Neutrophil (primary cell): ENCODE data around the gene DTD2.
"Not testable (repeated sequence)": the region's sequence is repeated elsewhere in the genome, so short reads cannot be mapped to it uniquely, and the experiment has no call there.

Experiments
- H3K27ac ChIP-seq: fragments of 200-600 bp; sonication (generic); 2 replicates; pipeline ENCODE4 v1.5.1; 2016; ENCODE audit warnings: mild to moderate bottlenecking, moderate library complexity
- H3K27me3 ChIP-seq: fragments of 200-600 bp; sonication (generic); 2 replicates; pipeline ENCODE4 v1.6.0; 2016; ENCODE audit warnings: mild to moderate bottlenecking
- H3K36me3 ChIP-seq: fragments of 200-600 bp; sonication (generic); 2 replicates; pipeline ENCODE4 v1.5.1; 2017
- H3K4me1 ChIP-seq, 2 experiments: fragments of 200-600 bp in 1 of 2; sonication (generic) in 1 of 2; 1 replicate in 1 of 2; 2 replicates in 1 of 2; pipeline versions ENCODE4 v1.5.1 to v1.6.1; 2013 to 2016; ENCODE audit warnings: low read depth in 1 of 2, low read length in 1 of 2, mild to moderate bottlenecking in 1 of 2, moderate library complexity in 1 of 2; ENCODE audit not compliant: control insufficient read depth in 1 of 2, insufficient read depth in 1 of 2
- H3K4me3 ChIP-seq, 2 experiments: fragments of 200-600 bp in 1 of 2; sonication (generic) in 1 of 2; 1 replicate in 1 of 2; 2 replicates in 1 of 2; pipeline ENCODE4 v1.5.1; 2013 to 2016; ENCODE audit warnings: low read depth in 1 of 2, low read length in 1 of 2, mild to moderate bottlenecking in 1 of 2, moderate library complexity in 1 of 2
- H3K9me3 ChIP-seq: fragments of 200-600 bp; sonication (generic); 2 replicates; pipeline ENCODE4 v1.5.1; 2016
- CTCF ChIP-seq: fragments of 200-600 bp; sonication (generic); IDR thresholded peaks from 2 replicates; pipeline ENCODE4 v1.5.1; 2016; ENCODE audit warnings: antibody characterized with exemption

DTD2 gene

GRCh38 chr14:31441273-31442111, 15.8 kb downstream of the DTD2 start:
- H3K36me3 ChIP-seq: no peaks in the 10 kb centered on the region
- no peak overlapping the region for H3K4me3 ChIP-seq
- H3K27me3 ChIP-seq: no peaks in the 10 kb centered on the region
- H3K4me1 ChIP-seq: no peaks in the 10 kb centered on the region
- TF ChIP-seq CTCF: no peak
- no peak overlapping the region for H3K27ac ChIP-seq
- H3K9me3 ChIP-seq: no peaks in the 10 kb centered on the region

DNA sequence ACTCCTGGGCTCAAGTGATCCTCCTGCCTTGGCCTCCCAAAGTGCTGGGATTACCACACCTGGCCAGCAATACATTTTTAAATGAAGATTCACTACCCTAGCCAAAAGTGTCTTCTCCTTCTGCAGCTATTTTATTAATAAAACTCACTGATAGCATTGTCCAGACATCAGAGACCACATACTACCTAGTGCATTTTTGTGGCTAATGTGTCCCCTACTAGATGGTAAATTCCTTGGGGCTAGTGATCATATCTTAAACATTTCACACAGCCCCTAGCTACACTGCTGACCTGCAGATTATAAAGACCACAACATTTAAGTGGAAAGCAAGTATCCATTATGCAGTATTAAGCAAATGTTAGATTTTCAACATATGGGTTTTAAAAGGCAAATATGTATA, 17.0 kb downstream of the DTD2 start:
- H3K9me3 ChIP-seq: no peaks in the 10 kb centered on the region
- no peak overlapping the region for H3K4me3 ChIP-seq
- no peak overlapping the region for H3K27ac ChIP-seq
- no peaks in the 10 kb centered on the region for H3K27me3 ChIP-seq
- no peaks in the 10 kb centered on the region for H3K4me1 ChIP-seq
- TF ChIP-seq CTCF: no peak
- no peaks in the 10 kb centered on the region for H3K36me3 ChIP-seq

DNA sequence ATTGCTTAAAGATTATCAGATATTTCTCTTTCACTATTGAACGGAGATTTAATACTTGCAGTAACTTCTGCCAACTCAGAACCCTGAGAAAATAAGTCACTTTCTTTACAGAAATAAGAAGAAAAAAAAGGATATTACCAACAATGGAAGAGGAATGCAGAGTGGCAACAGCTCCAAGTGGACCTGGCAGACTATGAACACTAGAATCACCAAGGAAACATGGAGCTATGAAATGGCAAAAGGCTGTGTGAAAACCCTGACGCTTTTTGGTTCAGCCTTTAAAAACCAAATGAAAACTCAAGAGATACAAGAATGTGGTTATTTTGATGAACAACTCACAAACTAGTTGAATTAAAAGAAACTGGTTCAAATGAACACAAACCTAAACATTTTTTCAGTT, 17.7 kb downstream of the DTD2 start:
- TF ChIP-seq CTCF: no peak
- no peaks in the 10 kb centered on the region for H3K4me1 ChIP-seq
- no peaks in the 10 kb centered on the region for H3K36me3 ChIP-seq
- no peak overlapping the region for H3K27ac ChIP-seq
- H3K27me3 ChIP-seq: no peaks in the 10 kb centered on the region
- no peak overlapping the region for H3K4me3 ChIP-seq
- no peaks in the 10 kb centered on the region for H3K9me3 ChIP-seq

DNA sequence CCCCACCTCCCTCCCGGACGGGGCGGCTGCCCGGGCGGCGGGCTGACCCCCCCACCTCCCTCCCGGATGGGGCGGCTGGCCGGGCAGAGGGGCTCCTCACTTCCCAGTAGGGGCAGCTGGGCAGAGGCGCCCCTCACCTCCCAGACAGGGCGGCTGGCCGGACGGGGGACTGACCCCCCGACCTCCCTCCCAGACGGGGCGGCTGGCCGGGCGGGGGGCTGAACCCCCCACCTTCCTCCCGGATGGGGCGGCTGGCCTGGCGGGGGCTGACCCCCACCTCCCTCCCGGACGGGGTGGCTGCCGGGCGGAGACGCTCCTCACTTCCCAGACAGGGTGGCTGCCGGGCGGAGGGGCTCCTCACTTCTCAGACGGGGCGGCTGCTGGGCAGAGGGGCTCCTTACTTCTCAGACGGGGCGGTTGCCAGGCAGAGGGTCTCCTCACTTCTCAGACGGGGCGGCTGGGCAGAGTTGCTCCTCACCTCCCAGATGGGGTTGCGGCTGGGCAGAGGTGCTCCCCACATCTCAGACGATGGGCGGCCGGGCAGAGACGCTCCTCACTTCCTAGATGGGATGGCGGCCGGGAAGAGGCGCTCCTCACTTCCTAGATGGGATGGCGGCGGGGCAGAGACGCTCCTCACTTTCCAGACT, 20.1 kb downstream of the DTD2 start:
- not testable (repeated sequence) for H3K4me3 ChIP-seq, H3K27me3 ChIP-seq, H3K27ac ChIP-seq, H3K4me1 ChIP-seq, H3K36me3 ChIP-seq, H3K9me3 ChIP-seq

DNA sequence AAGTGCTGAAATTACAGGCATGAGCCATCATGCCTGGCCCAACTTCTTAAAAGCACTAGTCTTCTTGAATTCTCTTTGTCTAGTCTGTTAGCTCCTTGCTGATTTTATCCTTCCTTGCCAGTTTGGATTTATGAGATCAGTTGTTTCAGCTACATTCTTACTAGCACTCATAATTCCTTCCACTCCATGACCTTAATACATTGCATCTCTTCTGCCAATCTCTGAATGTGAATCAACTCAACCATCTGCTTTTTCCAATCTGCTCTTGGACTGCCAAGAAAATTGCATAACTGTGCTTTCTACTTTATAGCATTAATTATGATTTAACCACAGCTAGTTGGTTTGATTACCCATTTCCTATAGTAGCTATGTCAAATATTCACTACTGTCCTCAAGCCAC, 22.0 kb downstream of the DTD2 start:
- Histone ChIP-seq H3K27ac (no peak overlapping the region), H3K9me3 (no peaks in the 10 kb centered on the region), H3K4me1 (no peaks in the 10 kb centered on the region), H3K27me3 (no peaks in the 10 kb centered on the region), H3K4me3 (no peak overlapping the region), H3K36me3 (no peaks in the 10 kb centered on the region)
- TF ChIP-seq CTCF: no peak

DNA sequence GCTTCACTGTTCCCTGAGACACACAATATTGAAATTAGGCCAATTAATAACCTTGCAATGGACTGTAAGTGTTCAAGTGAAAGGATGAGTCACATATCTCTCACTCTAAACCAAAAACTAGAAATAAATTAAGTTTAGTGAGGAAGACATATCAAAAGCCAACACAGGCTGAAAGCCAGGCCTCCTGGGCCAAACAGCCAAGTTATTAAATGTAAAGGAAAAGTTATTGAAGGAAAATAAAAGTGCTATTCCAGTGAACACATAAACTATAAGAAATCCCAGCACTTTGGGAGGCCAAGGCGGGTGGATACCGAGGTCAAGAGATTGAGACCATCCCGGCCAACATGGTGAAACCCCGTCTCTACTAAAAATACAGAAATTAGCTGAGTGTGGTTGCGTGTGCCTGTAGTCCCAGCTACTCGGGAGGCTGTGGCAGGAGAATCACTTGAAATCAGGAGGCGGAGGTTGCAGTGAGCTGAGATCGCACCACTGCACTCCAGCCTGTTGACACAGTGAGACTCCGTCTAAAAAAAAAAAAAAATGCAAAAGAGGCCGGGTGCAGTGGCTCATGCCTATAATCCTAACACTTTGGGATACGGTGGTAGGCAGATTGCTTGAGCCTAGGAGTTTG, 26.6 kb downstream of the DTD2 start:
- no peak overlapping the region for H3K27ac ChIP-seq
- no peak overlapping the region for H3K4me3 ChIP-seq
- no peaks in the 10 kb centered on the region for H3K27me3 ChIP-seq
- H3K4me1 ChIP-seq: no peaks in the 10 kb centered on the region
- no peak for TF ChIP-seq CTCF
- H3K36me3 ChIP-seq: no peaks in the 10 kb centered on the region
- no peaks in the 10 kb centered on the region for H3K9me3 ChIP-seq
